Measurements from ENCODE around the gene GXYLT1.
A peak's percentile ranks its signal among the peaks of the same experiment; 100 is the strongest.
"Not testable (repeated sequence)": the region's sequence is repeated elsewhere in the genome, so short reads cannot be mapped to it uniquely, and the experiment has no call there.

The GXYLT1 gene

GRCh38 chr12:42119085-42119633 lies 25.5 kb downstream of the GXYLT1 start:
- TF ChIP-seq CTCF (IDR thresholded peaks at IDR 0.05; ENCODE audit: insufficient read depth, missing control alignments): no peak
- FAIRE-seq (no peak), DNase-seq (ENCODE audit: insufficient read length, low spot score) (no peak)

GRCh38 chr12:42118136-42118879 lies 26.4 kb downstream of the GXYLT1 start:
- TF ChIP-seq CTCF (IDR thresholded peaks at IDR 0.05; ENCODE audit: insufficient read depth, missing control alignments): no peak
- no peak for FAIRE-seq
- DNase-seq (ENCODE audit: insufficient read length, low spot score): no peak

GRCh38 chr12:42109031-42109430 lies 35.6 kb downstream of the GXYLT1 start:
- TF ChIP-seq CTCF (IDR thresholded peaks at IDR 0.05; ENCODE audit: insufficient read depth, missing control alignments): no peak
- DNase-seq (ENCODE audit: insufficient read length, low spot score) (no peak), FAIRE-seq (no peak)

GRCh38 chr12:42106791-42107190 lies 37.9 kb downstream of the GXYLT1 start:
- not testable (repeated sequence) for DNase-seq (ENCODE audit: insufficient read length, low spot score); FAIRE-seq

- TF ChIP-seq CTCF (IDR thresholded peaks at IDR 0.05; ENCODE audit: insufficient read depth, missing control alignments): no peak
- FAIRE-seq (no peak), DNase-seq (ENCODE audit: insufficient read length, low spot score) (no peak)
These were observed 39.9 kb downstream of the GXYLT1 start for GRCh38 chr12:42104784-42105183.

- no peak for DNase-seq (ENCODE audit: insufficient read length, low spot score)
- no peak for FAIRE-seq
- peak; percentile 27 for TF ChIP-seq CTCF (IDR thresholded peaks at IDR 0.05; ENCODE audit: insufficient read depth, missing control alignments)
These were observed 40.6 kb downstream of the GXYLT1 start for GRCh38 chr12:42104087-42104486.

GRCh38 chr12:42103155-42103554 lies 41.5 kb downstream of the GXYLT1 start:
- no peak for FAIRE-seq
- TF ChIP-seq CTCF (IDR thresholded peaks at IDR 0.05; ENCODE audit: insufficient read depth, missing control alignments): no peak
- DNase-seq (ENCODE audit: insufficient read length, low spot score): no peak

Data from D721Med (cell line).